SJSA1 (cell line): ENCODE results near the gene OGFOD3. TPM values are rescaled to one million over a fixed set of nuclear protein-coding genes. Genes with fewer than 3 reads are reported as not detected.
"Not testable (repeated sequence)": the region's sequence is repeated elsewhere in the genome, so short reads cannot be mapped to it uniquely, and the experiment has no call there.

Source experiments
- DNase-seq, 2 experiments: peaks; one replicate each; pipeline ENCODE4 v3.0.0-alpha.2; 2015 to 2020; ENCODE audit warnings: low spot score in 2 of 2, low read depth in 1 of 2
- H3K27ac ChIP-seq: fragments of 250-450 bp; sonication (Bioruptor Pico); 2 replicates; pipeline ENCODE4 v1.5.1; 2020; ENCODE audit warnings: mild to moderate bottlenecking, moderate library complexity
- H3K27me3 ChIP-seq: fragments of 250-450 bp; sonication (Bioruptor Pico); replicated peaks from 2 replicates; pipeline ENCODE4 v1.5.1; 2020; ENCODE audit warnings: mild to moderate bottlenecking, moderate library complexity
- H3K36me3 ChIP-seq: fragments of 250-450 bp; sonication (Bioruptor Pico); 2 replicates; pipeline ENCODE4 v1.5.1; 2020; ENCODE audit warnings: mild to moderate bottlenecking
- H3K4me1 ChIP-seq: fragments of 250-450 bp; sonication (Bioruptor Pico); replicated peaks from 2 replicates; pipeline ENCODE4 v1.6.1; 2021; ENCODE audit warnings: mild to moderate bottlenecking
- H3K4me3 ChIP-seq: fragments of 250-450 bp; sonication (Bioruptor Pico); 2 replicates; pipeline ENCODE4 v1.5.1; 2020; ENCODE audit warnings: mild to moderate bottlenecking
- H3K9me3 ChIP-seq: fragments of 250-450 bp; sonication (Bioruptor Pico); replicated peaks from 2 replicates; pipeline ENCODE4 v1.5.1; 2020; ENCODE audit warnings: mild to moderate bottlenecking
- total RNA-seq: library from RNA; depleted of rRNA; stranded (reverse); fragments of >200 nt; shearing (Covaris generic); gene quantifications from 2 replicates; pipeline ENCODE4 v1.2.3, GENCODE V29; 2014

Gene OGFOD3
- total RNA-seq, 1 experiment from 2014 or later = 87.6 TPM

DNA sequence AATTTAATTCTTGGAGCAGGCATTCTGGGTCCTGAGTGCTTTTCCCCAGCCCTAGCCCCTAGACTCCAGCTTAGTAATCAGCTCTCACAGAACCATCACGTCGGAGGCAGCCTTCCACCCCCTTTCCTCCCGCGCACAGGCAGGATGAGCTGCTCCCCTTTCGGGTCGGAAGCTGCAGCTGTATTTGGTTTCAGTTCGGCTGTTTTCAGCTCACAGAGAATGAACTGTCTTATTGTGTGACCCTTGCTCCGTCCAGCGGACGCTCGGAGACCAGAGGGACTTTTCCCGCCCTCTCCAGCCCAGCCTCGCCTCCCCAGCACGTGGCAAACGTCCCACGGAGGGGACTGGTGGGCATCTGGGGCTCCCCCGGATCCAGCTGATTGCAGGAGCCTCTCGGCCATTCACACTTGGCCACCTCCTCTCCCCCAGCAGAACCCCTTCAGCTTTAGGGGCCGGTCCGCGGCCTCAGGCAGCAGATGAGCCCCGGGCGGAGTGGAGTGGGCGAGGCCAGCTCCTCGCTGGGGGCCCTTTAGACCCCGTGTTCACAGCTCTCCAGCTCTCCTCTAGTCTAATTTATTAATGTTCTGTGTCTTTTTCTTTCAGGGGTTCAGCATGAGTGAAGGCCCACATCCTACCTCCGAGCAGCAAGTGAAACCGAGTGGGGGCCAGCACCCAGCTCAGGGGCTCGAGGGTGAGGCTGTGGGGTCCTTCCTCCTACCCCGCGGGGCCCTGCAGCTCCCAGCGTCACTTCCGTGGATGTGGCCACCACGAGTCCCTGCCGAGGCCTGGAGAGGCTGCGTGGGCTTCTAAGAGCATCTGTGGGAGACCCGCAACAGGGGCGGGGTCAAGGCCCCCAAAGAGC lies 47.7 kb downstream of the OGFOD3 start:
- Histone ChIP-seq H3K27me3 (peaks cover 50% of the 10 kb centered on the region), H3K27ac (no peak overlapping the region), H3K4me1 (peaks cover 21% of the 10 kb centered on the region), H3K9me3 (no peaks in the 10 kb centered on the region), H3K4me3 (no peak overlapping the region), H3K36me3 (no peaks in the 10 kb centered on the region)
- no peak for DNase-seq

DNA sequence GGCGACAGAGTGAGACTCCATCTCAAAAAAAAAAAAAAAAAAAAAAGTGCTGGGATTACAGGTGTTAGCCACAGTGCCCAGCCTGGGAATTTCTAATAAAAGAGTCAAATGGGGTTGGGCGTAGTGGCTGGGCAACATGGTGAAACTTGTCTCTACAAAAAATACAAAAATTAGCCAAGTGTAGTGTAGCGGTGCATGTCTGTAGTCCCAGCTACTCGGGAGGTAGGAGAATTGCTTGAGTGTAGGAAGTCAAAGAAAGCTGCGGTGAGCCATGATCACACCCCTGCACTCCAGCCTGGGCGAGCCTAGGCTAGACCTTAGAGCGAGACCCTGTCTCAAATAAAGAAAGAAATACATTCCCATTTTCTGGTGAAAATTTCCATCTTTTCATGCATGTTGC lies 49.2 kb downstream of the OGFOD3 start:
- H3K27me3 ChIP-seq = peaks cover 47% of the 10 kb centered on the region
- no peak overlapping the region for H3K27ac ChIP-seq
- no peak overlapping the region for H3K4me3 ChIP-seq
- H3K9me3 ChIP-seq = no peaks in the 10 kb centered on the region
- peaks cover 21% of the 10 kb centered on the region for H3K4me1 ChIP-seq
- DNase-seq = no peak
- no peaks in the 10 kb centered on the region for H3K36me3 ChIP-seq

DNA sequence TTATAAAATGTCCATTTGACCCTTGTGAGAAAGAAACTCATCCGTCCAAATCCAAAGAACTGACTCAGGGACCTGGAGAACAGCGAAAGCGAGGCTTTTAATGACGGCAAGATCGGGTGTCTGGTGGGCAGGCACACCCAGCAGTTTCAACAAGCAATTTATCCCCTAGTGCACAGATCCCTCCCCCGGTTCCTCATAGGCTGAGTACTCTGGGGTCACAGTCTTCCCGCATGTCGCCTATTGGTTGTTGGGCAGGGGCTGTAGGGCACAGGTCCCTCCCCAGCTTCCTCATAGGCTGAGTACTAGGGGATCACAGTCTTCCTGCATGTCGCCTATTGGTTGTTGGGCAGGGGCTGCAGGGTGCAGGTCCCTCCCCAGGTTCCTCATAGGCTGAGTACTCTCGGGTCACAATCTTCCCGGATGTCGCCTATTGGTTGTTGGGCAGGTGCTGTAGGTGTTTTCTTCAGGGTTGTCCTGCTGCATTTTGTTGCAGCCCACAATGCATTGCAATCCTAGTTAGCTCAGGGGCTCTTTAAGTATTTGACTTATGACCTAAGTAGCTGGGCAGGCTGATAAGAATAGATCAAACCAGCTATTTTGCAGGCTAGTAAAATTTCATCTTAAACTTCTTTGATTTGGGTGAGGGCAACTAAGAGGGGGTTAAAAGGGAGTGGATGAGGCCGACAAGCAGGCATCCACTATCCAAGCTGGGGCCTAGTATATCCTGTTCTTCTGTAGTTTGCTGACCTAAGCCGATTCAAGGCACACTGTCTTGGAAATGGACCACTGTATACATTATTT lies 50.5 kb downstream of the OGFOD3 start:
- no peak for DNase-seq
- no peaks in the 10 kb centered on the region for H3K36me3 ChIP-seq
- H3K27me3 ChIP-seq = peaks cover 40% of the 10 kb centered on the region

DNA sequence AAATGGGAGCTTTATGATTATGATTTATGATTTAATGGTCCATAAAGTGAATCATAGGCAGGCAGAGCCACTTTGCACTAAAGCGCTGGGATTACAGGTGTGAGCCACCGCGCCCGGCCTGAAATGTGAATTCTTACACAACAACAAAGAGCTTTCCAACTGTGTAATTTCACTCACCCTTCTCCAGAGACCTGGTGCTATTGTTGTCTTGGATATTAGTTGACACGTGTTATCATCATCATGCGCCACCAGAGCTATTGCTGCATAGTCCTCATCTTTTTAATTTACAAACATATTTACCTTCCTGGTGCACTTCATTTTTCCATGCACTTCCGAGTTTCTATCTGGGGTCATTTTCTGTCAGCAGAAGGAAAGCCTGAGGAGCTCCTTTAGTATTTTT lies 51.6 kb downstream of the OGFOD3 start:
- no peak for DNase-seq

More for the DNA sequence above, 50.5 kb downstream of the OGFOD3 start:
- no peak overlapping the region for H3K4me3 ChIP-seq
- H3K9me3 ChIP-seq = no peaks in the 10 kb centered on the region
- no peak overlapping the region for H3K27ac ChIP-seq
- H3K4me1 ChIP-seq = peaks cover 21% of the 10 kb centered on the region

DNA sequence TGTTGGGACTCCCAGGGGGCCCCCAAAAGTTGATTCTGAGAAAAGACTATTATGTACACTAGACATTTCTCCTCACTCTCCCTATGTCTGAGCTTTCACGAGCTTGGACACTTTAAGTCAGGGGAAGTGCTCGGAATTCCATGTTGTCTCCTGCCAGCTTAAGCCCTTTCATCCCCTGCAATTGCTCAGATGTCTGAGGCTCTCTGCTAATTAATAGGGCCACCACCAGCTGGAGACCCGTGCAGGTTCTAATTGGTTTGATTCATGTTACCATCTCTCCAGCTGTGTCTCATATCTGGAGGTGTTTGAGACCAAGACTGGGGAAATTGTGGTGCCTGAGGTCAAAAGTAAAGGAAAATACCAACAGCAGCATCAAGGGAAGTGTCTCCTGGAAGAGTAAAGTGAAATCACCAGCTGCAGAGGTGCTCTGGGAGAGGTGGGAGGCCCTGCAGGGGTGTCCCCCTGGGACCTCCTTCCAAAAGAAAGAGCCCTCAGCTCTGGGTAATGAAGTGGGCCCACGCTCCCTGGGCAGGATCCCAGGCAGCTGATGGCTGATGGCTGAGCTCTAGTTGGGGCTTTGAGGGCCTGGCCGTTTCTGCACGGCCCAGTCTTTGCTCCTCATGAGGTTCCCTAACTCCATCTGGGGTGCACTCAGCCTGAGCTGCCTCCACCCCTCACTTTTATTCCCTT lies 52.6 kb downstream of the OGFOD3 start:
- Histone ChIP-seq H3K27me3 (peaks cover 18% of the 10 kb centered on the region), H3K4me1 (peaks cover 9% of the 10 kb centered on the region), H3K9me3 (no peaks in the 10 kb centered on the region), H3K27ac (no peak overlapping the region), H3K4me3 (no peak overlapping the region), H3K36me3 (no peaks in the 10 kb centered on the region)
- no peak for DNase-seq

More for the DNA sequence above, 51.6 kb downstream of the OGFOD3 start:
- no peak overlapping the region for H3K4me3 ChIP-seq
- H3K36me3 ChIP-seq = no peaks in the 10 kb centered on the region
- H3K9me3 ChIP-seq = no peaks in the 10 kb centered on the region
- H3K27ac ChIP-seq = no peak overlapping the region
- H3K4me1 ChIP-seq = peaks cover 19% of the 10 kb centered on the region
- peaks cover 28% of the 10 kb centered on the region for H3K27me3 ChIP-seq

DNA sequence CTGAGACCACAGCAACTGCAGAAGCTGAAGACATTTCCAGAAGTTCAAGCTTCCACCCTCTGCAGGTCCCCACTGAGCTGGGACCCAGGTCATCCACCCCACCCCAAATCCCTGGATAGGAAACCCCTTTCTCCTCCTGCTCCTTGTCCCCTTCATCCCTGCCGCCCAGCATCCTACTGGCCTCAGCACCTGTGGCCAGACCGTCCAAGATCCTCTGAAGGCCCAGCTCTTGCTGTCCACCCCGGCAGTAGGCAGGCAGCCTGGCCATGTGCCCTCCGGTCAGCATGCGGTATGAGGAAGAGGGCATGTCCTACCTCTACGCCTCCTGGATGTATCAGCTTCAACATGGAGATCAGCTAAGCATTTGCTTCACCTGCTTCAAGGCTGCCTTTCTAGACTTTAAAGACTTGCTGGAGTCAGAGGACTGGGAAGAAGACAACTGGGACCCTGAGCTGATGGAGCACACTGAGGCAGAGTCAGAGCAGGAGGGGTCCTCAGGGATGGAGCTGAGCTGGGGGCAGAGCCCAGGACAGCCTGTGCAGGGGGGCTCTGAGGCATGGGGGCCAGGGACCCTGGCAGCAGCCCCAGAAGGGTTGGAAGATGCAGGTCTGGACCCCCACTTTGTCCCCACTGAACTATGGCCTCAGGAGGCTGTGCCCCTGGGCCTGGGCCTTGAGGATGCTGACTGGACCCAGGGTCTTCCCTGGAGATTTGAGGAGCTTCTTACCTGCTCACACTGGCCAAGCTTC lies 56.3 kb downstream of the OGFOD3 start:
- H3K27ac ChIP-seq = no peak overlapping the region
- no peaks in the 10 kb centered on the region for H3K36me3 ChIP-seq
- DNase-seq = peak in 1 of 2 experiments; percentile 45
- H3K4me1 ChIP-seq = peaks cover 4% of the 10 kb centered on the region
- H3K9me3 ChIP-seq = no peaks in the 10 kb centered on the region
- H3K4me3 ChIP-seq = no peak overlapping the region
- H3K27me3 ChIP-seq = no peaks in the 10 kb centered on the region

DNA sequence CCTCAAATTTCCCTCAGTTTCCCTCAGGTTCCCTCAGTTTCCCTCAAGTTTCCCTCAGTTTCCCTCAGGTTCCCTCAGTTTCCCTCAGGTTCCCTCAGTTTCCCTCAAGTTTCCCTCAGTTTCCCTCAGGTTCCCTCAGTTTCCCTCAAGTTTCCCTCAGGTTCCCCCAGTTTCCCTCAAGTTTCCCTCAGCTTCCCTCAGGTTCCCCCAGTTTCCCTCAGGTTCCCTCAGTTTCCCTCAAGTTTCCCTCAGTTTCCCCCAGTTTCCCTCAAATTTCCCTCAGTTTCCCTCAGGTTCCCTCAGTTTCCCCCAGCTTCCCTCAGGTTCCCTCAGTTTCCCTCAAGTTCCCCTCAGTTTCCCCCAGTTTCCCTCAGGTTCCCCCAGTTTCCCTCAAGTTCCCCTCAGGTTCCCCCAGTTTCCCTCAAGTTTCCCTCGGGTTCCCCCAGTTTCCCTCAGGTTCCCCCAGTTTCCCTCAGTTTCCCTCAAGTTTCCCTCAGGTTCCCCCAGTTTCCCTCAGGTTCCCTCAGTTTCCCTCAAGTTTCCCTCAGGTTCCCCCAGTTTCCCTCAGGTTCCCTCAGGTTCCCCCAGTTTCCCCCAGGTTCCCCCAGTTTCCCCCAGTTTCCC lies 58.8 kb downstream of the OGFOD3 start:
- not testable (repeated sequence) for DNase-seq

DNA sequence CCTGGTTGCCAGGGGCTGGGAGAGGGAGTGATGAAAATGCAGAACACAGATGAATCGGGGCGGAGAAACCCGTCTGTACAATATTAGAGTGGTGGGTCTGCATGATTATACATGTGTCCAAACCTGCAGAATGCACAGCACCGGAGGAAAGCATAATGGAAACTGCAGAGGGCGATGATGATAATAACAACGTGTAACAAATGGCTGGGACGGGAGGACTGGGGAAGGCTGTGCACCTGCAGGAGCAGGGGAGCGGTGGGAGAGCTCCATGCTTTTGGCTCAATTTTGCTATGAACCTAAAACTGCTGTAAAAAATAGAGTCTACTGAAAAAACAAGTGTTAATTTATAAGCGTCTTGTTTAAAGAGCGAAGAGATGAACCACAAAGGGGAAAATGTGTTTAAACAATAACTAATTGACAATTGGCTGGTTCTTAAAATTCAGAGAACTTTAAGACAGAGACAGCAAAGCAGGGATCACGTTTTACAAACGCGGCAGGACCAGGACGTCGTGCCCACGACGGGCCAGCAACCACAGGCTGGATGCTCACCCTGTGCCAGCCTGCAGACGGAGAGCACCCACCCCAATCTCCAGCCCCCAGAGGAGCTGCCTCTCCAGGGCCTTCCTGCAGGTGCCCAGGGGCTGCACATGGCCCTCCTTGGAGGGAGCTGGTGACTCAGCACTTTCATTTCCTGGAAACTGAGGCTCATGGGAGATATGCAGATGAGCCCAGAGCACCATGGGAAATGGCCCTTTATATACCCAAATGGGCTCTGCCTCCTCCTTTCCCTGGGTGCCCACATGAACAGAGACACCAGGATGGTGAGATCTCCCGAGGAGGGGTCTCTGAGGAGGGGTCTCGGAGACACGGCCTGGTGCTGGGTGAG lies 59.7 kb downstream of the OGFOD3 start, which contains the start of gene TEX19:
TSS of gene TEX19 (plus strand) at position 783 of the 886 bp plus-strand sequence. CDS start 2,904 bp downstream, outside the sequence.
- no peak within 1 kb of the TSS for H3K4me3 ChIP-seq
- peaks cover 4% of the 10 kb centered on the region for H3K4me1 ChIP-seq
- no peaks in the 10 kb centered on the region for H3K9me3 ChIP-seq
- no peaks in the 10 kb centered on the region for H3K36me3 ChIP-seq
- no peaks in the 10 kb centered on the region for H3K27me3 ChIP-seq
- no peak for DNase-seq
- no peak within 1 kb of the TSS for H3K27ac ChIP-seq

More for the DNA sequence above, 58.8 kb downstream of the OGFOD3 start:
- H3K27ac ChIP-seq, H3K4me3 ChIP-seq, H3K9me3 ChIP-seq, H3K27me3 ChIP-seq, H3K4me1 ChIP-seq, H3K36me3 ChIP-seq: not testable (repeated sequence)

DNA sequence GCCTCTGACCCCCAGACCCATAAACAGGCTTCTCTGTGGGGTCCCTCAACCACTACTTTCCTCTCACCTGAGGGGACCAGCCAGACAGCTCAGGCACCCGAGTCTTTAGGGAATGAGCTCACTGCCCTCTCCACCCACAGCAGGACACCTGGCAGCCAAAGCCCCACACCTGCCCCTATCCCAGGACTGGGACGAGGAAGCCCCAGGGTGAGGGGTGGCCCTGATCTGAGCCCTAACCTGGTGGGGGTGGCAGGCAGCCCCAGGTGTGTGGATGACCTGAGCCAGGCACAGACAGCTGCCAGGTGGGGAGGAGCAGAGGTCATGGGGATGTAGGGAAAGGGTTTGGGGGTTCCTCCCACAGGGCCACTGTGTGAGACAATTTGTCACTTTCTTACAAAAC lies 61.0 kb downstream of the OGFOD3 start:
- no peak for DNase-seq
- Histone ChIP-seq H3K36me3 (no peaks in the 10 kb centered on the region), H3K4me3 (no peak overlapping the region), H3K27me3 (no peaks in the 10 kb centered on the region), H3K4me1 (peaks cover 4% of the 10 kb centered on the region), H3K9me3 (no peaks in the 10 kb centered on the region; the same call in 1 of the 2 replicates), H3K27ac (no peak overlapping the region)

DNA sequence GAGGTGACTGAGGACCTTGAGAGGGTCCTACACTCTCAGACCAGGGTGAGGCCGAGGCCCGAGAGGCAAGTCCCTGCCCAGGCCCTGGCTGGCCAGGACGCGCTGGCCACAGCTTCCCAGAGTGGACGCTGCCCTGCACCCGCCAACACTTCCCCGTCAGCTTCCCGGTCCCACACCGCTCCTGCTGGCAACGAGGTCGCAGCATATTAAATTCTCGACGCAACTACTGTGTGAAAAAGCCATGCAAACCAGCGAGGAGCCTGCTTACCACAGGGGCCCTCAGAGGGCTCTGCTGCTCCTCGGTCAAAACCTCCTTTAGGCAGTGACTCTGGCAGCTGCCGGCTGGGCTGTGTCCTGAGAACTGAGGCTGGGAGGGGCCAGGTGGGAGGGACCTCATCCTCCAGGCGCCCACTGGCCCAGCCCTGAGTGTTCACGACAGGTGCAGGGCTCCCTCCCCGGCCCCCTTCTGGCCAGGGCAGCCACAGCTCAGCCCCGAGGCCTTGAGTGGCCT lies 61.5 kb downstream of the OGFOD3 start:
- Histone ChIP-seq H3K27ac (no peak overlapping the region), H3K27me3 (no peaks in the 10 kb centered on the region), H3K4me3 (no peak overlapping the region), H3K4me1 (peaks cover 4% of the 10 kb centered on the region), H3K36me3 (no peaks in the 10 kb centered on the region), H3K9me3 (no peaks in the 10 kb centered on the region; the same call in 1 of the 2 replicates)
- peak in 1 of 2 experiments; percentile 44 for DNase-seq

DNA sequence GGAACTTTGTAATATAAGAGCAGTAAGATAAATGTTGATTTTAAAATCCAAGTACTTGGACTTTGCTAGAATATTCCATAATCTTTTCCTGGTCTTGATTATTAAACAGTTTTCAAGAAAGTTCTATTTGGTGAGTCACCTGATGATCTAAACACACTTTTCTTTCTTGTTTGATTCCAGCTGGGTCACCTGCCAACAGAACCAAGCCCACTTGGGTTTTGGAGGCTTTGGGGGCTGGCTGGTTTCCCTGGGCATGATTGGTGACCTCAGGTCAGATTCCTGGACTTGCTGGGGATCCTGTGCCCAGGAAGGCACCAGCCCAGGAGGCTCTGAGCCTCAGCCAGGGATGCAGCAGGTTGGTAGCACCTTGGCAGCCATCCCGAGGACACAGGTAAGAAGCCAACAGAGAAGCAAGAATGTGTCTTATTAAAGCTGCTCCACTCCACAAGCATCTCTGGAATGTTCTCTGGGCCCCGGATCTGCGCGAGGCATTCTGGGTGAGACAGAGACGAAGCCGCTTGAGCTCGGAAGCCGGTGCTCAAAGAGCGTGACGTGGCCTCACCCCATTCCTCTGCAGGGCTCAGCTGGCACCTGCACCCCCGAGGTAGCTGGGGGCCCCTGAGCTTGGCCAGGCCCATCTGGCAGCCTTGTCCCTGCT lies 62.5 kb downstream of the OGFOD3 start:
- H3K4me1 ChIP-seq = peaks cover 4% of the 10 kb centered on the region
- no peak overlapping the region for H3K27ac ChIP-seq
- no peaks in the 10 kb centered on the region for H3K36me3 ChIP-seq
- H3K27me3 ChIP-seq = no peaks in the 10 kb centered on the region
- no peak for DNase-seq
- H3K9me3 ChIP-seq = no peaks in the 10 kb centered on the region; the same call in 1 of the 2 replicates
- H3K4me3 ChIP-seq = no peak overlapping the region
